Skeletal muscle cell (primary cell): ENCODE measurements around the gene ST6GALNAC3.

Experiments used
- DNase-seq: peaks from one replicate; pipeline ENCODE4 v3.0.0-alpha.2; 2010; ENCODE audit warnings: low read depth
- H3K4me3 ChIP-seq: 2 replicates; pipeline ENCODE4 v1.5.1; 2011; ENCODE audit warnings: low read depth, mild to moderate bottlenecking, control low read depth, low read length, moderate library complexity

The ST6GALNAC3 gene

DNA sequence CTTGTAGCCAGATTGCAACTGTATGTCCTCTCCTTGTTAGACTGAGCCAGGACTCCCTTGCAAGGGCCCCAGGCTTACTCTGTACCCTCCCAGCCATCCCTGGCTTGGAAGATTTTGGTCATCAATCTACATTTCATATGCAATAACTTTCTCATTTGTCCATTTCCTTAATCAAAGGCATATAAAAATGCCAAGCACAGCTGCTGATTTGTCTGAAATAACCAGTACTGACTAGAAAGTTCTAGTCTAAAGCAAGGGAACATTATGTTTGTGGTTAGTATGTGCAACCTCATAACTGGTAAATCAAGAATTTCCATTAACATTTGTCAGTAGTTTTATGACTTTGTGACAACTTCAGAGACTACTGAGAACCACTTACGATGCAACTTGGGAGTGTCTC lies 370.2 kb downstream of the ST6GALNAC3 start:
- DNase-seq = no peak
- no peak overlapping the region for H3K4me3 ChIP-seq

DNA sequence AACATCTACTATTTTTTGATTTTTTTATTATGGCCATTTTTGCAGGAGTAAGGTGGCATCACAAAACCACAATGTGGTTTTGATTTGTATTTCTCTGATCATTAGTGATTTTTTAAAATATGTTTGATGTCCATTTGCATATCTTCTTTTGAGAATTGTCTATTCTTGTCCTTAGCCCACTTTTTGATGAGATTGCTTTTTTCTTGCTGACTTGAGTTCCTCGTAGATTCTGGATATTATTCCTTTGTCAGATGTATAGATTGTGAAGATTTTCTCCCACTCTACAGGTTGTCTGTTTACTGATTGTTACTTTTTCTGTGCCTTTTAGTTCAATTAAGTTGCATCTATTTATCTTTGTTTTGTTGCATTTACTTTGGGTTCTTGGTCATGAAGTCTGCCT lies 375.7 kb downstream of the ST6GALNAC3 start:
- H3K4me3 ChIP-seq = no peak overlapping the region

DNA sequence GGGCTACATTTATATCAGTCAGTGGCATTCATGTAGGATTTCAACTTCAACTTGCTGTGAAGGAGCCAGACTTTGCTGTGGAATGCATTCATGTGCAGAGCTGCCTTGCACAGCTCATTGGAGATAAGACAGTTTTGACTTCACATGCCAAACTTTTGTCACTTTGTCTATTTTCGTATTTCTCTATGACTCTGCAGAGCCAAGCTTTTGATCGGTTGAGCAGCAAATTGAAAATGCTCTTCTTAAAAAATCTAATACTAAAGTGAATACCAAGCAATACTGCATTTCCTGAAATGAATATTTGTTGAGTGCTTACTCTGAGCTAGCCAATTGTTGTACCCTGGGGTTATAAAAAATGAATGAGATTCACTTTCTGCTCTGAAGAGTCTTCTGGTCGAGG lies 388.7 kb downstream of the ST6GALNAC3 start:
- no peak overlapping the region for H3K4me3 ChIP-seq
- no peak for DNase-seq

More for the DNA sequence above, 375.7 kb downstream of the ST6GALNAC3 start:
- no peak for DNase-seq

DNA sequence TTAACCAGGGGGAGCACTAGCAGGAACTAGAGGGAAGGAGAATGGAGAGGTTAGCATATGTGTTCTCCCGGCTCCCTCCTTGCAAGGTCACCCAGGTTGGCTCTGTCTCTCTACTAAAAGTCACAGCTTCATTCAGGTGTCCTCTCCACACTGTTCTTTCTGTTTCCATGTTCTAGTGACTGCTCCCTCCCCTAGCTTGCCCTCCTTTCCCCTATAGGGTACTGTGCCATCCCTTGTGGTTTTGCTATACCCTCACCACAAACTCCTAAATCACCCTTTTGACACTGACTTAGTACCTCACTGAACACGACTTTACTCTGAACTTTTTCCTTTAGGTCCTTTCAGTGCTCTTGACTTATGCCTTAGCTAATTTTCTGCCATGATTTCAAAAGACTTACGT lies 389.3 kb downstream of the ST6GALNAC3 start:
- H3K4me3 ChIP-seq = no peak overlapping the region
- DNase-seq = no peak

GRCh38 chr1:76465030-76465429 lies 390.5 kb downstream of the ST6GALNAC3 start:
- H3K4me3 ChIP-seq = no peak overlapping the region
- DNase-seq = no peak

DNA sequence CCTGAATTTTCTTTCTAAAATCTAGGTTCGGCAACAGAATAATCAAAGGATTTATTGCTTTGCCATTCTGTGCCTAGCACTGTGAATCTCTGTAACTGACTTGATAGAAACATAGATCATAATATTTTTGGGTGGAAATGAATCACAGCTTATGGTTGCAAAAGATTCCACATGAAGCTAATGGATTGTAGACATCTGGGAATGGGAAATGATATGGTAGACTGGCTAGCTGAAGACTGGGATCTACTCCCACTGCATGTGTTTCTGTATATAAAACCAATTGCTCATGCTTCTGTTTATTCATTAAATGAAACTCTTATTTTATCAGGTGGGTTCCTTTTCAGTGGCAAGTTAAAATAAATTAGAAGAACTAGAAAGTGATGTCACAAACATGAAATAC lies 395.6 kb downstream of the ST6GALNAC3 start:
- no peak for DNase-seq
- H3K4me3 ChIP-seq = no peak overlapping the region

GRCh38 chr1:76471536-76471935 lies 397.0 kb downstream of the ST6GALNAC3 start:
- no peak for DNase-seq
- no peak overlapping the region for H3K4me3 ChIP-seq

GRCh38 chr1:76473591-76473990 lies 399.0 kb downstream of the ST6GALNAC3 start:
- H3K4me3 ChIP-seq = no peak overlapping the region
- peak; percentile 6 for DNase-seq

GRCh38 chr1:76474922-76475321 lies 400.4 kb downstream of the ST6GALNAC3 start:
- no peak overlapping the region for H3K4me3 ChIP-seq
- no peak for DNase-seq

- no peak for DNase-seq
- no peak overlapping the region for H3K4me3 ChIP-seq
These were observed 402.6 kb downstream of the ST6GALNAC3 start for GRCh38 chr1:76477156-76477555.

DNA sequence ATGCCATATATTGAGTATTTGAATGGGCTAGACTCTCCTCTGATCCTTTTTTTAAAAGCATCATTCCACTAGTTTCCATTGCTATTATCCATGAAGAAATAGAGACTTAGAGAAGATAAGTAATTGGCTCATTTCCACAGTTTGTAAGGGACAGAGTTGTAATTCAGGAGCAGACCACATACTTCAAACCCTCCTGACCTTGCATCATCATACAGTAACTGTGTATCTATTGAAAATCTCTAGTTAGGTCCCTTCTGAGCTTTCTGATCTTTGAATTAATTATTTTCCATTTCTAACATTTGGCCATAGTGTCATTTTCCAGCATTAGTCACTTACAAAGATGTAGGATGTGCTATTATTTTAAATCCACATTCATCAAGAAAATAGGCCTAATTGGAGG lies 406.3 kb downstream of the ST6GALNAC3 start:
- peak; percentile 8 for DNase-seq
- no peak overlapping the region for H3K4me3 ChIP-seq

GRCh38 chr1:76481672-76482071 lies 407.1 kb downstream of the ST6GALNAC3 start:
- DNase-seq = no peak
- H3K4me3 ChIP-seq = no peak overlapping the region

DNA sequence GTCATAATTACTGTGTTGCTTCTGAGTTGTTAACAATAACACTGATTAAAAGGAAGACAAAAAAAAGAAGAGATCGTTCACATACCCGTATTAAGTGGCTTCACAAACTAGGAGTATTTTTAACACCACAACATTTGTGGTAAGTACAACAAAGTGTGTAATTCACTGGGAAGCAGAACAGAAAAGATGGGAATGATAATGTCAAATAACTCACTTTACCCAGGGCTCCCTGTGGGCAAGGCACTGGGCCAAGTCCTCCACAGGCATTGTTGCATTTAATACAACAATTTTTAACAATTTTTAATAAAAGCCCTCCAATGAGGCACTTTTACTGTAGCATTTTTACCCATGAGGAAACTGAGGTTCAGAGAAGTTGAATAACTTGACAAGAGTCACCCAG lies 407.7 kb downstream of the ST6GALNAC3 start:
- no peak overlapping the region for H3K4me3 ChIP-seq
- no peak for DNase-seq

- DNase-seq = no peak
- no peak overlapping the region for H3K4me3 ChIP-seq
These were observed 417.2 kb downstream of the ST6GALNAC3 start for GRCh38 chr1:76491737-76492136.

DNA sequence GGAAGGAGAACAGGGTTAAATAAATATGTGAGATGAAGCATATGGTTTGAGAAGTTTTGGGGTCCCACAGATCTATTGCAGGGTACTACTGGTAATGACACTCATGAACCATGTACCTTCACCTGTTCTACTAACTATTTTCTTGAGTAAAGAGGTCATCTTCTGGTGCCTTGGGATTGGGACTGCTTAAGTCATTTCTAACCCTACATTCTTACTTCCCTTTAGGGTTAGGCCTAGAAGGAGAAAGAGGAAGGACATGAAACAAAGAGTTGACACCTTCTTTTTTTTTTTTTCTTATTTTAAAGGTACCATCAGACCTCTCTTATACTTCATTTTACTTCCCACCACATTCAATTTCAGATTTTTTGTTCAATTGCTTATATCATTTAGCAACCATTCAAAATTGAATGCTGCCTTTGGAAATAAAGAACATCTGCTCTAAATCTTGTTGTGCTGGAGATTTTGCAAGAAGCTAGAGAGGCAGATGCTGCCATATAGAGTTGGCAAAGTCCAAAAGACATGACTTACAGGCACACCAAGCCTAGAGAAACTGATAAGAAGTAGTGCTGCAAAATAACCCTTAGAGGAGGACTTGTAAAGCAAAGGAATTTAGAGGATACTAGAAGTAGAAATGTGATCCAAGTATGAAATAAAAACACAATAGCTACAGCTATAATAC lies 418.3 kb downstream of the ST6GALNAC3 start:
- DNase-seq = no peak
- no peak overlapping the region for H3K4me3 ChIP-seq

DNA sequence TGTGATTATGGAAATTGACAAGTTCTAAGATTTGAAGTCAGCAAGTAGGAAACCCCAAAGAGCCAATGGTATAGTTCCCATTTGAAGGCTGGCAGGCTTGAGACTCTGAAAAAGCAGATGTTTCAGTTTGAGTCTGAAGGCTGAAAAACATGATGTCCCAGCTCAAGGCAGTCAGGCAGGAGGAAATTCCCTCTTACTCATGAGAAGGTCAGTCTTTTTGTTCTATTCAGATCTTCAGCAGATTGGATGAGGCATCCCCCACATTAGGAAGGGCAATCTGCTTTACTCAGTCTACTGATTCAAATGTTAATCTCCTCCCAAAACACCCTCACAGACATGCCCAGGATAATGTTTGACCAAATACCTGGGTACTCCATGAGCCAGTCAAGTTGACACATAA lies 420.3 kb downstream of the ST6GALNAC3 start:
- H3K4me3 ChIP-seq = no peak overlapping the region
- peak; percentile 28 for DNase-seq

GRCh38 chr1:76496871-76497270 lies 422.3 kb downstream of the ST6GALNAC3 start:
- no peak overlapping the region for H3K4me3 ChIP-seq

DNA sequence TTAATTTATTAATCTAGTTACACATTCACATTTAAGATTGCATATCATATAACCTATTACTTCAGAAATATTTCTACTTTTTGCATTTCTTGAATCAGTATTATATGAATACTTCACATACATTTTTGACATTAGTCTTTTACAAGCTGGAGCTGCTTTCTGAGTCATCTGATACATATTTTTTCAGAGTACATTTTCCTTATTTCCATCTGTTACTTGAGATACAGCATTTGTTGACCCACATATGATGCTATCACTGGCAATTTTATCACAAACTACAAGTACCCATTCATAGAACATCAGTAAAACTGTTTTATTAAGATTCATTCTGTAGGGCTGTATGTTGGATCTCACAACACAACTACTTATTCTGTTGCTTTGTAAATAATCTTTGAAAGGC lies 425.6 kb downstream of the ST6GALNAC3 start:
- DNase-seq = no peak
- no peak overlapping the region for H3K4me3 ChIP-seq

More at GRCh38 chr1:76496871-76497270, 422.3 kb downstream of the ST6GALNAC3 start:
- no peak for DNase-seq

DNA sequence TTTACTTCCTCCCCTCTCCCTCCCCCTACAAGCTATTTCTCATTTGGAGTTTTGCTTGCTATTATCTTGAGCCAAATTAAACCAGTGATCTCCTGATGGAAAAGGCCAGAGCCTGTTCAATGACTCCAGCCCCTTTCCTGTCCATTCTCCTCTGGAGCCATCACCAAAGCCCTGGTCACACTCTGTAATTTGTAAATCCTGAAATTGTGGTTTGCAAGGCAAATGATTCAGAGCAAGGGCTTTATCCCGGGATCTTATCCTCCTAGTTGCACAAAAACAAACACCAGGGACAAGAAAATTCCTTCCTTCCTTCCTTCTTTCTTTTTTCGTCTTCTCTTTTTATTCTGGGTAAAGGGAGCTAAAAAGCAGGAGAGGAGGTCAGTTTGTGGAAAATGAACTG lies 426.6 kb downstream of the ST6GALNAC3 start:
- DNase-seq = no peak
- H3K4me3 ChIP-seq = no peak overlapping the region

DNA sequence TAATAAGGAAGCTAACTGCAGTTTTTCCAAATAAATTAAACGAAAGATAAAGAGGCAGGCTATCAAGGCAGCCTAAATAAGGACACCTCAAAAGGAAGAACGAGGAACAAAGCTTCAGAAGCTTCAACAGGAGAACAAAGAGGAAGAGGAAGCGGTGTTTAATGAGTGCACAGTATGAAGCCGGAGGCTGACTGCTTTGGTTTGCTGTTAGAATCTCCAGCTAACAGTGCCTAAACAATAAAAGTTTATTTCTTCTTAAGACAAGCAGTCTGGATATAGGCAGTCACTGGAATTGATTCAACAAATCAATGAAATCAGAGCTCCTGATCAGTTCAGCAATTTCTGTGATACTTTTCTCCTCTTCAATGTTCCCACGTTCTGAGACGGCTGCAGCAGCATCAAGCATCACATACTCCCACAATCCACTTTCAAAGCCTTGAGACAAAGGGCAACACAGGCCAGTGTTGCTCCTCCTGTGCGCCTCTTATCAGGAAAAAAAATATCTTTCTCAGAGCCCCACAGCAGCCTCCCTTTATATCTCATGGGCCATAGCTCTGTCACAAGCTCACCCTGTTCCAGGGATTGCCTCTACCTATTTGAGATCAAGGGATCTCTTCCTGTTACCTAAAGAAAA lies 427.2 kb downstream of the ST6GALNAC3 start:
- DNase-seq = no peak
- H3K4me3 ChIP-seq = no peak overlapping the region

DNA sequence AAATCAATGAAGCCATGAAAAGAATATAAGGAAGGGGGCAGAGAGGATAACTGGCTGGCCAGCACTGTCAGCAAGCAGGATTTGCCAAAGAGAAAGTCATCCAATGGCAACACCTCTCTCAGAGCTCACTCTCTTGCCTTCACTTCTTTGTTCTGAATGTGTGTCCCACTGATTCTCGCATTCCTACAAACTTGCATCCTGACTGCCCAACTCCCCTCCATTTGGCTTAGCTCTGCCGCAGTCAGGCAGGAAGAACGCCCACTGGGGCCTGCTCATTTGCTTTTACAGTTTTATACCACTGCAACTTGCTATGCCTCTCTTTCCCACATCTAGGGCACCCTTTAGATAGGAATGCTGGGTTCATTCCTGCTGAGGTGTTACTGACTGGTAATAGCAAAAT lies 428.6 kb downstream of the ST6GALNAC3 start:
- DNase-seq = no peak
- H3K4me3 ChIP-seq = no peak overlapping the region
